WTC11 (cell line): ENCODE results near the gene NOS3. TPM values are rescaled to one million over a fixed set of nuclear protein-coding genes. Genes with fewer than 3 reads are reported as not detected.

Experiments
- ATAC-seq: fragments of 200-7000 bp; cut with Tn5 transposase; 2 replicates; pipeline ENCODE4 v1.10.0; 2021; ENCODE audit warnings: mild to moderate bottlenecking, moderate library complexity
- CTCF ChIA-PET: fragments of 300-600 bp; sonication (Branson Sonifier 250); formaldehyde crosslinking; loops from one replicate; lab custom pipeline; 2021; ENCODE audit warnings: antibody characterized with exemption; lab: Charles Lee
- POLR2A ChIA-PET: fragments of 350-600 bp; sonication (Branson Sonifier 250); formaldehyde crosslinking; loops from one replicate; lab custom pipeline; 2021; ENCODE audit warnings: antibody characterized with exemption; lab: Charles Lee
- DNase-seq: peaks from one replicate; pipeline ENCODE4 v3.0.0; 2021; ENCODE audit warnings: low spot score
- H3K27ac Mint-ChIP-seq: 2 replicates; pipeline ENCODE4 v1.8.0; 2021; ENCODE audit warnings: mixed read lengths
- H3K27me3 Mint-ChIP-seq: 2 replicates; pipeline ENCODE4 v1.8.0; 2021; ENCODE audit warnings: low read depth, mild to moderate bottlenecking, moderate library complexity, mixed read lengths
- H3K36me3 Mint-ChIP-seq: 2 replicates; pipeline ENCODE4 v1.8.0; 2021; ENCODE audit warnings: mixed read lengths
- H3K4me1 Mint-ChIP-seq: 2 replicates; pipeline ENCODE4 v1.8.0; 2022; ENCODE audit warnings: mixed read lengths
- H3K4me3 Mint-ChIP-seq: 2 replicates; pipeline ENCODE4 v1.8.0; 2021; ENCODE audit warnings: mild to moderate bottlenecking, moderate library complexity, mixed read lengths
- H3K9me3 Mint-ChIP-seq: 2 replicates; pipeline ENCODE4 v1.8.0; 2021; ENCODE audit warnings: mixed read lengths
- ATF1 ChIP-seq: sonication (generic); formaldehyde crosslinking; IDR thresholded peaks from 2 replicates; pipeline ENCODE4 v1.8.1; 2023; ENCODE audit warnings: mild to moderate bottlenecking, moderate library complexity, missing genetic modification reagents
- EMX1 ChIP-seq: fragments of 250-450 bp; sonication (Bioruptor Pico); IDR thresholded peaks from 2 replicates; pipeline ENCODE4 v1.8.0; 2021; ENCODE audit warnings: mild to moderate bottlenecking
- GTF2I ChIP-seq: fragments of 250-450 bp; sonication (Bioruptor Pico); conservative IDR thresholded peaks from 2 replicates; pipeline ENCODE4 v1.4.0; 2021; ENCODE audit warnings: mild to moderate bottlenecking
- HMGXB4 ChIP-seq: sonication (generic); formaldehyde crosslinking; IDR thresholded peaks from 2 replicates; pipeline ENCODE4 v1.8.1; 2023; ENCODE audit warnings: mild to moderate bottlenecking, moderate library complexity, missing genetic modification reagents
- IRF1 ChIP-seq: sonication (generic); formaldehyde crosslinking; IDR thresholded peaks from 2 replicates; pipeline ENCODE4 v1.8.0; 2023; ENCODE audit warnings: missing genetic modification reagents
- MLX ChIP-seq: sonication (generic); formaldehyde crosslinking; IDR thresholded peaks from 2 replicates; pipeline ENCODE4 v1.8.1; 2023; ENCODE audit warnings: mild to moderate bottlenecking, missing genetic modification reagents, moderate library complexity
- NFYB ChIP-seq: sonication (generic); formaldehyde crosslinking; conservative IDR thresholded peaks from 2 replicates; pipeline ENCODE4 v1.8.0; 2022; ENCODE audit warnings: low read depth, missing genetic modification reagents
- NR1H2 ChIP-seq: sonication (generic); formaldehyde crosslinking; IDR thresholded peaks from 2 replicates; pipeline ENCODE4 v1.9.0; 2021; ENCODE audit warnings: mild to moderate bottlenecking, moderate library complexity, missing genetic modification reagents
- OVOL2 ChIP-seq: fragments of 250-450 bp; sonication (Bioruptor Pico); IDR thresholded peaks from 2 replicates; pipeline ENCODE4 v1.9.0; 2021; ENCODE audit warnings: mild to moderate bottlenecking, borderline replicate concordance
- TEAD4 ChIP-seq: sonication (generic); formaldehyde crosslinking; IDR thresholded peaks from 2 replicates; pipeline ENCODE4 v1.8.0; 2022; ENCODE audit warnings: mild to moderate bottlenecking, missing genetic modification reagents
- TP53 ChIP-seq: sonication (generic); formaldehyde crosslinking; IDR thresholded peaks from 2 replicates; pipeline ENCODE4 v1.8.1; 2023; ENCODE audit warnings: mild to moderate bottlenecking, missing genetic modification reagents
- USF1 ChIP-seq: sonication (generic); formaldehyde crosslinking; IDR thresholded peaks from 2 replicates; pipeline ENCODE4 v1.8.0; 2022; ENCODE audit warnings: mild to moderate bottlenecking, missing genetic modification reagents
- USF2 ChIP-seq: sonication (generic); formaldehyde crosslinking; IDR thresholded peaks from 2 replicates; pipeline ENCODE4 v1.8.1; 2023; ENCODE audit warnings: mild to moderate bottlenecking, missing genetic modification reagents, moderate library complexity
- ZNF138 ChIP-seq: sonication (generic); formaldehyde crosslinking; conservative IDR thresholded peaks from 2 replicates; pipeline ENCODE4 v1.8.1; 2022; ENCODE audit warnings: mild to moderate bottlenecking, moderate library complexity, missing genetic modification reagents
- ZNF423 ChIP-seq: fragments of 250-450 bp; sonication (Bioruptor Pico); IDR thresholded peaks from 2 replicates; pipeline ENCODE4 v2.1.2; 2022; ENCODE audit warnings: mild to moderate bottlenecking, moderate library complexity
- total RNA-seq: library from RNA; stranded (reverse); gene quantifications from 3 replicates; pipeline ENCODE4 v1.2.3, GENCODE V29; 2021
- TF ChIP-seq, protein P1 (sequence below): fragments of 250-450 bp; sonication (Bioruptor Pico); IDR thresholded peaks from 2 replicates; pipeline ENCODE4 v2.1.2; 2022; ENCODE audit warnings: mild to moderate bottlenecking, moderate library complexity
- TF ChIP-seq, protein P2 (sequence below): sonication (generic); formaldehyde crosslinking; IDR thresholded peaks from 2 replicates; pipeline ENCODE4 v1.8.1; 2022; ENCODE audit warnings: mild to moderate bottlenecking, moderate library complexity, missing genetic modification reagents
- TF ChIP-seq, protein P3 (sequence below): sonication (generic); formaldehyde crosslinking; IDR thresholded peaks from 2 replicates; pipeline ENCODE4 v1.8.1; 2022; ENCODE audit warnings: low read depth, mild to moderate bottlenecking, moderate library complexity, missing genetic modification reagents, borderline replicate concordance
- TF ChIP-seq, protein P4 (sequence below): fragments of 250-450 bp; sonication (Bioruptor Pico); IDR thresholded peaks from 2 replicates; pipeline ENCODE4 v1.9.0; 2021; ENCODE audit warnings: mild to moderate bottlenecking, borderline replicate concordance

NOS3 gene
- total RNA-seq, 1 experiment from 2014 or later, result 6.6 TPM

DNA sequence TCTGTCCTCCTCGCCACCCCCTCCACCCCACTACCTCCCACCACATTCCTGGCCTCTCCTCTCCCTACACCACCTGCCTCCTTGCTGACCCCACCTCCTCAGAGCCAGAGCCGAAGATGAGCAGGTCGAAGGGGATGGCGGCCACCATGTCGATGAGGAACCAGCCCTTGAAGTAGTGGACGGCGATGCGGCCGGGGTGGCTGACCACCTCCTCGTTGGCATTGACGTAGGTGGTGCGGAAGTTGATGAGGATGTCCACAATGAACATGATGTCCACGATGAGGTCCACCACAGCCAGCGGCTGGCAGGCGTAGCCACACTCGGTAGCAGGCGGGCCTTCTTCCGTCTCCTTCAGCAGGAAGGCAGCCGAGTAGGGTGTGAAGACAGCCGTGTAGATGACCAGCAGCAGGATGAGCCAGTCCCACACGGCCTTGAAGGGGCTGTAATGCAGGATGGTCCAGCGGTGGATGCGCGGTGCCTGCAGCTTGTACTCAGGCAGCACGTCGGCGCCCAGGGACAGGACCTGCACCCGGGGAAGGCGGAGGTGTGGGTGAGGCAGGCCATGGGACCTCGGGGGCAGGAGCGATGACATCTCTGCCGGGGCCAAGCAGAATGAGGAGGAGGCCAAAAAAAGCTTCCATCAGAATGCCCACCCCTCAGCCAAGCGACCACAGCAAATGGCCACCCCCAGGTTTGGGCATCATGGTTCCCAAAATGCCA is 38.3 kb upstream of the NOS3 start:
- no peak for TF ChIP-seq TP53 (CRISPR knock-in tag)
- no peak for TF ChIP-seq USF1 (CRISPR knock-in tag)
- TF ChIP-seq, protein P1, sequence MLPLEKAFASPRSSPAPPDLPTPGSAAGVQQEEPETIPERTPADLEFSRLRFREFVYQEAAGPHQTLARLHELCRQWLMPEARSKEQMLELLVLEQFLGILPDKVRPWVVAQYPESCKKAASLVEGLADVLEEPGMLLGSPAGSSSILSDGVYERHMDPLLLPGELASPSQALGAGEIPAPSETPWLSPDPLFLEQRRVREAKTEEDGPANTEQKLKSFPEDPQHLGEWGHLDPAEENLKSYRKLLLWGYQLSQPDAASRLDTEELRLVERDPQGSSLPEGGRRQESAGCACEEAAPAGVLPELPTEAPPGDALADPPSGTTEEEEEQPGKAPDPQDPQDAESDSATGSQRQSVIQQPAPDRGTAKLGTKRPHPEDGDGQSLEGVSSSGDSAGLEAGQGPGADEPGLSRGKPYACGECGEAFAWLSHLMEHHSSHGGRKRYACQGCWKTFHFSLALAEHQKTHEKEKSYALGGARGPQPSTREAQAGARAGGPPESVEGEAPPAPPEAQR (CRISPR knock-in tag), result no peak
- no peak for TF ChIP-seq ATF1 (CRISPR knock-in tag)
- TF ChIP-seq IRF1 (CRISPR knock-in tag), result no peak
- no peak for TF ChIP-seq ZNF138 (CRISPR knock-in tag)
- TF ChIP-seq, protein P2, sequence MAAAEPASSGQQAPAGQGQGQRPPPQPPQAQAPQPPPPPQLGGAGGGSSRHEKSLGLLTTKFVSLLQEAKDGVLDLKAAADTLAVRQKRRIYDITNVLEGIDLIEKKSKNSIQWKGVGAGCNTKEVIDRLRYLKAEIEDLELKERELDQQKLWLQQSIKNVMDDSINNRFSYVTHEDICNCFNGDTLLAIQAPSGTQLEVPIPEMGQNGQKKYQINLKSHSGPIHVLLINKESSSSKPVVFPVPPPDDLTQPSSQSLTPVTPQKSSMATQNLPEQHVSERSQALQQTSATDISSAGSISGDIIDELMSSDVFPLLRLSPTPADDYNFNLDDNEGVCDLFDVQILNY (CRISPR knock-in tag), result no peak
- no peak for TF ChIP-seq EMX1 (CRISPR knock-in tag)
- no peak for TF ChIP-seq NFYB (CRISPR knock-in tag)
- no peak for TF ChIP-seq OVOL2 (CRISPR knock-in tag)
- TF ChIP-seq, protein P3, sequence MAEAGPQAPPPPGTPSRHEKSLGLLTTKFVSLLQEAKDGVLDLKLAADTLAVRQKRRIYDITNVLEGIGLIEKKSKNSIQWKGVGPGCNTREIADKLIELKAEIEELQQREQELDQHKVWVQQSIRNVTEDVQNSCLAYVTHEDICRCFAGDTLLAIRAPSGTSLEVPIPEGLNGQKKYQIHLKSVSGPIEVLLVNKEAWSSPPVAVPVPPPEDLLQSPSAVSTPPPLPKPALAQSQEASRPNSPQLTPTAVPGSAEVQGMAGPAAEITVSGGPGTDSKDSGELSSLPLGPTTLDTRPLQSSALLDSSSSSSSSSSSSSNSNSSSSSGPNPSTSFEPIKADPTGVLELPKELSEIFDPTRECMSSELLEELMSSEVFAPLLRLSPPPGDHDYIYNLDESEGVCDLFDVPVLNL, result no peak
- no peak for TF ChIP-seq HMGXB4 (CRISPR knock-in tag)
- no peak for TF ChIP-seq TEAD4 (CRISPR knock-in tag)
- no peak for TF ChIP-seq ZNF423 (CRISPR knock-in tag)
- TF ChIP-seq NR1H2 (CRISPR knock-in tag), result no peak
- no peak for TF ChIP-seq GTF2I
- TF ChIP-seq MLX (CRISPR knock-in tag), result no peak
- TF ChIP-seq, protein P4, sequence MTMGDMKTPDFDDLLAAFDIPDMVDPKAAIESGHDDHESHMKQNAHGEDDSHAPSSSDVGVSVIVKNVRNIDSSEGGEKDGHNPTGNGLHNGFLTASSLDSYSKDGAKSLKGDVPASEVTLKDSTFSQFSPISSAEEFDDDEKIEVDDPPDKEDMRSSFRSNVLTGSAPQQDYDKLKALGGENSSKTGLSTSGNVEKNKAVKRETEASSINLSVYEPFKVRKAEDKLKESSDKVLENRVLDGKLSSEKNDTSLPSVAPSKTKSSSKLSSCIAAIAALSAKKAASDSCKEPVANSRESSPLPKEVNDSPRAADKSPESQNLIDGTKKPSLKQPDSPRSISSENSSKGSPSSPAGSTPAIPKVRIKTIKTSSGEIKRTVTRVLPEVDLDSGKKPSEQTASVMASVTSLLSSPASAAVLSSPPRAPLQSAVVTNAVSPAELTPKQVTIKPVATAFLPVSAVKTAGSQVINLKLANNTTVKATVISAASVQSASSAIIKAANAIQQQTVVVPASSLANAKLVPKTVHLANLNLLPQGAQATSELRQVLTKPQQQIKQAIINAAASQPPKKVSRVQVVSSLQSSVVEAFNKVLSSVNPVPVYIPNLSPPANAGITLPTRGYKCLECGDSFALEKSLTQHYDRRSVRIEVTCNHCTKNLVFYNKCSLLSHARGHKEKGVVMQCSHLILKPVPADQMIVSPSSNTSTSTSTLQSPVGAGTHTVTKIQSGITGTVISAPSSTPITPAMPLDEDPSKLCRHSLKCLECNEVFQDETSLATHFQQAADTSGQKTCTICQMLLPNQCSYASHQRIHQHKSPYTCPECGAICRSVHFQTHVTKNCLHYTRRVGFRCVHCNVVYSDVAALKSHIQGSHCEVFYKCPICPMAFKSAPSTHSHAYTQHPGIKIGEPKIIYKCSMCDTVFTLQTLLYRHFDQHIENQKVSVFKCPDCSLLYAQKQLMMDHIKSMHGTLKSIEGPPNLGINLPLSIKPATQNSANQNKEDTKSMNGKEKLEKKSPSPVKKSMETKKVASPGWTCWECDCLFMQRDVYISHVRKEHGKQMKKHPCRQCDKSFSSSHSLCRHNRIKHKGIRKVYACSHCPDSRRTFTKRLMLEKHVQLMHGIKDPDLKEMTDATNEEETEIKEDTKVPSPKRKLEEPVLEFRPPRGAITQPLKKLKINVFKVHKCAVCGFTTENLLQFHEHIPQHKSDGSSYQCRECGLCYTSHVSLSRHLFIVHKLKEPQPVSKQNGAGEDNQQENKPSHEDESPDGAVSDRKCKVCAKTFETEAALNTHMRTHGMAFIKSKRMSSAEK, result no peak
- TF ChIP-seq USF2, result no peak
- H3K36me3 Mint-ChIP-seq, result peaks cover 4% of the 10 kb centered on the region; the same call in 1 of the 2 replicates
- peaks cover 30% of the 10 kb centered on the region for H3K4me1 Mint-ChIP-seq
- DNase-seq (no peak), ATAC-seq (no peak)
- CTCF ChIA-PET, result interaction anchor here (1.0 to 1.5 kb wide), 2 partner anchors 10 to 34 kb away, joined by 3 to 4 read pairs; no protein-coding TSS in a partner anchor
- H3K27me3 Mint-ChIP-seq, result peaks cover 6% of the 10 kb centered on the region
- no peak overlapping the region for H3K27ac Mint-ChIP-seq
- POLR2A ChIA-PET, result no interaction called here
- H3K9me3 Mint-ChIP-seq, result no peaks in the 10 kb centered on the region
- no peak overlapping the region for H3K4me3 Mint-ChIP-seq
